Prostate gland (tissue), 2 donors: ENCODE data around the gene BICD1. TPM values are rescaled to one million over a fixed set of nuclear protein-coding genes. Genes with fewer than 3 reads are reported as not detected.

Source experiments
- DNase-seq: peaks from one replicate; pipeline ENCODE4 v3.0.0-alpha.2; 2019; ENCODE audit warnings: low spot score
- H3K27ac ChIP-seq, 2 donors: fragments of 200-600 bp; sonication (generic); 2 replicates each; pipeline ENCODE4 v1.5.1; 2017 to 2019
- H3K27me3 ChIP-seq: fragments of 200-600 bp; sonication (generic); replicated peaks from 2 replicates; pipeline ENCODE4 v1.5.1; 2019; ENCODE audit not compliant: insufficient read depth
- H3K36me3 ChIP-seq, 2 donors: fragments of 200-600 bp; sonication (generic); 1 replicate in 1 of 2; 2 replicates in 1 of 2; pipeline versions ENCODE4 v1.5.1 to v1.8.1; 2017 to 2019
- H3K4me1 ChIP-seq: fragments of 200-600 bp; sonication (generic); replicated peaks from 2 replicates; pipeline ENCODE4 v1.5.1; 2019
- H3K4me3 ChIP-seq, 2 donors: fragments of 200-600 bp; sonication (generic); 2 replicates each; pipeline ENCODE4 v1.5.1; 2017 to 2019
- H3K9me3 ChIP-seq: fragments of 200-600 bp; sonication (generic); 2 replicates; pipeline ENCODE4 v1.5.1; 2017
- POLR2A ChIP-seq: fragments of 450-650 bp; IDR thresholded peaks from one replicate; pipeline ENCODE4 v1.6.1; 2016; ENCODE audit warnings: antibody characterized with exemption, mild to moderate bottlenecking
- POLR2AphosphoS5 ChIP-seq: sonication (generic); formaldehyde crosslinking; IDR thresholded peaks from one replicate; pipeline ENCODE4 v1.6.1; 2017; ENCODE audit warnings: antibody characterized with exemption
- WGBS: methylation state at CpG from one replicate; pipeline ENCODE4 v1.1.5; 2018; 5-methylcytosine and 5-hydroxymethylcytosine counted together
- intact Hi-C: fragments of 100-400 bp; cut with DNase I; formaldehyde crosslinking; loops from one replicate; pipeline ENCODE4 v1.14.2; 2022
- total RNA-seq, 2 donors: library from RNA; depleted of rRNA; stranded (reverse); fragments of >200 nt; gene quantifications; one replicate each; pipeline ENCODE4 v1.1.0, GENCODE V29; 2016
- TF ChIP-seq, protein P1 (sequence below), 4 experiments: fragments of 200-600 bp in 2 of 4; fragments of 450-650 bp in 2 of 4; sonication (generic) in 2 of 4; IDR thresholded peaks; 1 replicate in 3 of 4; 2 replicates in 1 of 4; pipeline ENCODE4 v1.5.1; 2016 to 2019; ENCODE audit warnings: antibody characterized with exemption in 4 of 4, mild to moderate bottlenecking in 2 of 4, moderate library complexity in 2 of 4

BICD1 gene
- total RNA-seq, 2 donors from 2014 or later, result 8.6 to 26.2 TPM

DNA sequence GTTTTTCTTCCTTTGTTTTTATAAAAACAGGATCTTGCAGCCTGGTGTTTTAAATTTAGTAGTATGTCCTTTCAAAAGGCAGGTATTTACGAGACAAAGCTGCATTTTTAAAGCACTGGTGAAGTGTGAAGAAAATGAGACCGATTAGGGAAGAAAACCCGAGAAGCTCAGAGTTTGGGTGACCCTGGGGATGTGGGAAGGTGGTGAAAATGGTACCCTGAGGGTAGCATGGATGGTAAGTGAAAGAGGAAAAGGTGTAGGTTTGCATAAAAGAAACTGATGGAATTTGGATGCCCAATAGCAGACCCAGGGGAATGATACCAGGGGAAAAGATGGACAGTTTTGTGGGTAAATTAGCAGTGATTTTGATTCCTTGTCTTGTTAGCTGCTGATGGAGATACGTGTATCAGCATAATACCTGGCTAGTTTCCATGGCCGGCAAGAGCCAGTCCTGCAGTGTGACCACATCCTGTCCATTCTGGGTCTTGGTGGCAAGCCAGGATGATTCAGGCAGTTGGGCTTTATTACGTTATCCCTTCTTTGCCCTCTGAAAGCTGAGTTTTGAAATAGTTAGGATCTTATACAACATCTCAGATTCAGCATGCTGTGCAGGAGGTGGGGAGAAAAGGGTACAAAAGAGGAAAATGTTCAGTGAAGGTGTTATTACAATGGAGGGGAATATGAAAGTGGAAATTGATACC is 8.9 kb downstream of the BICD1 start:
- TF ChIP-seq, protein P1, sequence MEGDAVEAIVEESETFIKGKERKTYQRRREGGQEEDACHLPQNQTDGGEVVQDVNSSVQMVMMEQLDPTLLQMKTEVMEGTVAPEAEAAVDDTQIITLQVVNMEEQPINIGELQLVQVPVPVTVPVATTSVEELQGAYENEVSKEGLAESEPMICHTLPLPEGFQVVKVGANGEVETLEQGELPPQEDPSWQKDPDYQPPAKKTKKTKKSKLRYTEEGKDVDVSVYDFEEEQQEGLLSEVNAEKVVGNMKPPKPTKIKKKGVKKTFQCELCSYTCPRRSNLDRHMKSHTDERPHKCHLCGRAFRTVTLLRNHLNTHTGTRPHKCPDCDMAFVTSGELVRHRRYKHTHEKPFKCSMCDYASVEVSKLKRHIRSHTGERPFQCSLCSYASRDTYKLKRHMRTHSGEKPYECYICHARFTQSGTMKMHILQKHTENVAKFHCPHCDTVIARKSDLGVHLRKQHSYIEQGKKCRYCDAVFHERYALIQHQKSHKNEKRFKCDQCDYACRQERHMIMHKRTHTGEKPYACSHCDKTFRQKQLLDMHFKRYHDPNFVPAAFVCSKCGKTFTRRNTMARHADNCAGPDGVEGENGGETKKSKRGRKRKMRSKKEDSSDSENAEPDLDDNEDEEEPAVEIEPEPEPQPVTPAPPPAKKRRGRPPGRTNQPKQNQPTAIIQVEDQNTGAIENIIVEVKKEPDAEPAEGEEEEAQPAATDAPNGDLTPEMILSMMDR (IDR thresholded peaks at IDR 0.05), result no peak
- TF ChIP-seq POLR2AphosphoS5 (peak; percentile 72), POLR2A (no peak)
- no peak overlapping the region for H3K4me3 ChIP-seq
- no peaks in the 10 kb centered on the region for H3K4me1 ChIP-seq
- no peaks in the 10 kb centered on the region for H3K36me3 ChIP-seq
- no peak overlapping the region for H3K27ac ChIP-seq
- H3K27me3 ChIP-seq, result no peaks in the 10 kb centered on the region
- H3K9me3 ChIP-seq, result no peaks in the 10 kb centered on the region
- intact Hi-C loops, result loop anchor here (10.0 kb wide), 1 partner anchor 151 kb away; no protein-coding TSS in a partner anchor
- DNase-seq, result peak; percentile 70
- WGBS, result 21% methylated on average over 6 of the region's 6 CpGs

DNA sequence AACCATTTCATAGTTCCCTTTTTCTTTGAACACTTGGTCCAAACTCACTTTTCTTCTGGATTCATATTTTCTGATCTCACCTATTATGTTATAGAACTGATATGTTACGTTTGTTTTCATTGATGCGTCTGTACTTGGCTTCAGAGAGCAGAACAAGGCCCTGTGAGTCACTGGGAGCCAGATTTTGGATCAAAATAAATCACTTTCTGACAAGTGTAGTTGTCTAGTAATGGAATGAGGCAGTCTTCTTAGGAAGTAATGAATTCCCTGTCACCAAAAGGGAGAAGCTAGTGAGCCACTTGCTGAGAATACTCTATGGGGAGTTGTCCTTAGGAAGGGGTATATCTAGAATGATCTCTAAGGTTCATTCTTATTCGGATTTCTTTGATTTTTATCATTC is 10.2 kb downstream of the BICD1 start:
- WGBS, result 63% methylated on average over 3 of the region's 3 CpGs
- intact Hi-C loops, result loop anchor here (10.0 kb wide), 1 partner anchor 152 kb away; no protein-coding TSS in a partner anchor
- TF ChIP-seq POLR2AphosphoS5 (no peak), POLR2A (no peak)
- TF ChIP-seq, protein P1 (IDR thresholded peaks at IDR 0.05), result no peak
- no peaks in the 10 kb centered on the region for H3K27me3 ChIP-seq
- no peaks in the 10 kb centered on the region for H3K4me1 ChIP-seq
- H3K27ac ChIP-seq, result no peak overlapping the region
- H3K4me3 ChIP-seq, result no peak overlapping the region
- no peak for DNase-seq
- no peaks in the 10 kb centered on the region for H3K36me3 ChIP-seq
- no peaks in the 10 kb centered on the region for H3K9me3 ChIP-seq

DNA sequence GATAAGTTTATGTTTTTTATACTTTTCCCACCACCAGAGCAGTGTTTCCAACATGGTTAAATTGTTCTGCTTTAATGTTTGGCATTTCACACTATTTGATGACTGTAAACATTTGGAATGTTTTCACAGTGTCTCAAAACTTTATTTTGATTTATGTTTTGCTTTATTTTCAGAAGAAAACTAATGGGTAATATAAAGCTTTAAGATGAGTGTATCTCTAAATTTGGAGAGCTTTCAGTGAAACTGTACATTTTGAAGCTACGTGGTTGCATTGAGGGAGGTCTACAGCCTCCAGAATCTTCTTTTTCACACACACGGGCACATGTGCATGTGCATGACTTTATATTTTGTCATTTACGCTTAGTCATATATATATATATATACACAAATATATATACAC is 10.7 kb downstream of the BICD1 start:
- intact Hi-C loops, result loop anchor here (10.0 kb wide), 1 partner anchor 153 kb away; no protein-coding TSS in a partner anchor
- TF ChIP-seq POLR2AphosphoS5 (no peak), POLR2A (no peak)
- TF ChIP-seq, protein P1 (IDR thresholded peaks at IDR 0.05), result no peak
- H3K4me3 ChIP-seq, result no peak overlapping the region
- no peaks in the 10 kb centered on the region for H3K36me3 ChIP-seq
- no peaks in the 10 kb centered on the region for H3K9me3 ChIP-seq
- H3K27me3 ChIP-seq, result no peaks in the 10 kb centered on the region
- no peak overlapping the region for H3K27ac ChIP-seq
- DNase-seq, result no peak
- H3K4me1 ChIP-seq, result no peaks in the 10 kb centered on the region
- 94% methylated on average over 3 of the region's 3 CpGs for WGBS

DNA sequence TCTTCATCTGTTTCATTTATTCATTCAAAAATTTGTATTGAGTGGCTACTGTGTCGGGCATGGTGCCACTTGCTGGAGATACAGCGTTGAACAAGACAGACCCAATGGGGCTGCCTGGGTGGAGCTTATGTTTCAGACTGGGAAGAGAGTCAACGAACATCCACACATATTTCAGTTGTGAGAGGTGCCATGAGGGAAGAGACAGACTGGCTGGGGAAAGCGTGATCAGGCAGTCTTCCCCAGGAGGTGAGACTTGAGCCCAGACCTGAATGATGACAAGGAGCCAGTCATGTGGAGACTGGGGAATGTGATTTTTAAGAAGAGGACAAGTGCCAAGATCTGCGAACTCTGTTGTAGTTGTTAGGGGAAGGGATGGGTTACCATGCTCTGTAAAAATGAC is 12.2 kb downstream of the BICD1 start:
- H3K27me3 ChIP-seq, result no peaks in the 10 kb centered on the region
- intact Hi-C loops, result loop anchor here (10.0 kb wide), 1 partner anchor 154 kb away; no protein-coding TSS in a partner anchor
- no peak overlapping the region for H3K4me3 ChIP-seq
- H3K9me3 ChIP-seq, result no peaks in the 10 kb centered on the region
- no peak overlapping the region for H3K27ac ChIP-seq
- no peaks in the 10 kb centered on the region for H3K36me3 ChIP-seq
- no peak for TF ChIP-seq POLR2AphosphoS5
- TF ChIP-seq, protein P1 (IDR thresholded peaks at IDR 0.05), result no peak
- no peak for TF ChIP-seq POLR2A
- no peak for DNase-seq
- H3K4me1 ChIP-seq, result no peaks in the 10 kb centered on the region
- WGBS, result 80% methylated on average over 5 of the region's 5 CpGs

DNA sequence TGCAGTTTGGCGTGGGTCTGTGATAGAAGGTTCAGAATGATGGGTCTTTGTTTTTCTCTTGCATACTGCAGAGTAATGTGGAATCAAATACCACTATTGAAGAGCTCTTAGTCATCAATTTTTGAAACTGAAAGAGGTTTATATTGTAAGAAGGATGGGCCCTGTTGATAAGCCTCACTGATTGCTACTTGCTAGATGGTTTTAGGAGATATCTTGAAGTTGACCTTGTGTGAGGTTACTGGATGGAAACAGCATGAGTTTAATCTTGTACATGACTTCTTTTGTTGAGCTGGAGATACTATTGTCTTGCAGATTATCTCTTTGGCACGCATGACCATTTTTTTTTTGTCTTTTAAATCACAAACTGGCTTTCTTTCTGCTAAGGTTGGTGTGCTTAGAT is 13.8 kb downstream of the BICD1 start:
- Histone ChIP-seq H3K27ac (no peak overlapping the region), H3K4me3 (no peak overlapping the region), H3K36me3 (no peaks in the 10 kb centered on the region), H3K9me3 (no peaks in the 10 kb centered on the region), H3K4me1 (no peaks in the 10 kb centered on the region), H3K27me3 (no peaks in the 10 kb centered on the region)
- DNase-seq, result no peak
- intact Hi-C loops, result no loop called here
- whole genome bisulfite sequencing, result 93% methylated on average over 2 of the region's 2 CpGs
- no peak for TF ChIP-seq POLR2A
- no peak for TF ChIP-seq POLR2AphosphoS5
- TF ChIP-seq, protein P1 (IDR thresholded peaks at IDR 0.05), result no peak
